DOHH2 (cell line): ENCODE data around the gene CEBPE.

Source experiments
- EZH2phosphoT487 ChIP-seq: fragments of 200-600 bp; sonication (generic); IDR thresholded peaks from 2 replicates; pipeline ENCODE4 v1.6.1; 2017; ENCODE audit warnings: borderline replicate concordance, mild to moderate bottlenecking, antibody characterized with exemption, low read length, moderate library complexity, mixed read lengths
- TF ChIP-seq, protein P1 (sequence below): fragments of 200-600 bp; sonication (generic); IDR thresholded peaks from one replicate; pipeline ENCODE4 v1.5.1; 2014; ENCODE audit warnings: antibody characterized with exemption, mild to moderate bottlenecking, low read depth, low read length; ENCODE audit not compliant: poor library complexity, severe bottlenecking

DNA sequence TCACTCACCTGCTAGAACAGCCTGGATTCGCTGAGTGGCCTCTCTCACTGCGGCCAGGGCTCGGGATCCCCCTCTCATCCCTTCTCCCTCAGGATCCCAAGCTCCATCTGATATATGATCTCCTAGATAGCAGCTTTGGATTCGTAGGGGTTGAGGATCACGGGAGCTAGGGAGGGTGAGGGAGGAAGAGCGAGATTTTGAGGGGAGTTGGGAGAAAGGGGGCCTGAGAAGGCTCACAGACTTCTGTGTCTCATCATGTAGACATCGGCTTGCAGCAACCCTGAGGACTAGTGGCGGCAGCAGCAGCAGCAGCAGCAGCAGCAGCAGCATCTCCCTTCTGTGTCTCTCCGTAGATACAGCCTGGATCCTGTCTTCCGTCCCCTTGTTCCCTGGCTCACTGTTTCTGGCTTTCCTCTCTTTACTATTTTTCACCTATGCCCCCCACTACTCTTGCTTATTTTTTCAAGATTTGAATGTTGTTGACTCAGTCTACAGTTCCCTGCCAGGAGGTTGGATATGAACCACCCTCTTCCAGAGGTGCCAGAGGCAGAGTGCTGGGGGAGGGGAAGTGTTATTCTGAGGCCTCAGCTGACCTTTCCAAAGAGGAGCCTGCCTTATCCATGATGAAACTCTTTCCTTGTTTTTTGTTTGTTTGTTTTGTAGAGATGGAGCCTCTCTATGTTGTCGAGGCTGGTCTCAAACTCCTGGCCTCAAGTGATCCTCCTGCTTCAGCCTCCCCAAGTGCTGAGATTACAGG lies 14.3 kb downstream of the CEBPE start, which contains the start of gene CIROP:
- TF ChIP-seq, protein P1, sequence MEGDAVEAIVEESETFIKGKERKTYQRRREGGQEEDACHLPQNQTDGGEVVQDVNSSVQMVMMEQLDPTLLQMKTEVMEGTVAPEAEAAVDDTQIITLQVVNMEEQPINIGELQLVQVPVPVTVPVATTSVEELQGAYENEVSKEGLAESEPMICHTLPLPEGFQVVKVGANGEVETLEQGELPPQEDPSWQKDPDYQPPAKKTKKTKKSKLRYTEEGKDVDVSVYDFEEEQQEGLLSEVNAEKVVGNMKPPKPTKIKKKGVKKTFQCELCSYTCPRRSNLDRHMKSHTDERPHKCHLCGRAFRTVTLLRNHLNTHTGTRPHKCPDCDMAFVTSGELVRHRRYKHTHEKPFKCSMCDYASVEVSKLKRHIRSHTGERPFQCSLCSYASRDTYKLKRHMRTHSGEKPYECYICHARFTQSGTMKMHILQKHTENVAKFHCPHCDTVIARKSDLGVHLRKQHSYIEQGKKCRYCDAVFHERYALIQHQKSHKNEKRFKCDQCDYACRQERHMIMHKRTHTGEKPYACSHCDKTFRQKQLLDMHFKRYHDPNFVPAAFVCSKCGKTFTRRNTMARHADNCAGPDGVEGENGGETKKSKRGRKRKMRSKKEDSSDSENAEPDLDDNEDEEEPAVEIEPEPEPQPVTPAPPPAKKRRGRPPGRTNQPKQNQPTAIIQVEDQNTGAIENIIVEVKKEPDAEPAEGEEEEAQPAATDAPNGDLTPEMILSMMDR = no peak
- no peak for TF ChIP-seq EZH2phosphoT487
